ENCODE measurements around the gene SP7.

The SP7 gene

DNA sequence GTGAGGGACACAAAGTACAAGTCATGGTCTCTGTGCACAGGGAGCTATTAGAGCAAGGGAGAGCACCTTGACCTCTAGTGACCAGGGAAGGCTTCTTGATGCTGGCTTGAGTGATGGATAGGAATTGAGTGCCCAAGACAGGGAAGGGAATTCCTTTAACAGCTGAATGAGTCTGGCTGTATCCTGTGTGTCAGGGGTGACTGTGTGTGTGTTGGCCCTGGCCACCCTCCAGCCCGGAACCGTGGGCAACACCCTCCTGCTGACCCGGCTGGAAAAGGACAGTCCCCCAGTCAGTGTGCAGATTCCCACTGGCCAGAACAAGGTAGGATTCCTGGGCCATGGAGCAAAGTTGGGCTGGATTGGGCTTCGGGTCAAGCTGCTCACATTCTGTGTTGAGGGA lies 46.3 kb downstream of the SP7 start:
- no peak for DNase-seq (ENCODE audit: low read depth)
- H3K4me3 ChIP-seq (ENCODE audit: low read depth, low read length), result no peak overlapping the region

GRCh38 chr12:53288322-53288721 lies 47.8 kb downstream of the SP7 start:
- DNase-seq (ENCODE audit: low read depth), result no peak
- H3K4me3 ChIP-seq (ENCODE audit: low read depth, low read length), result no peak overlapping the region

GRCh38 chr12:53287741-53288216 lies 48.4 kb downstream of the SP7 start:
- H3K4me3 ChIP-seq (ENCODE audit: low read depth, low read length), result no peak overlapping the region
- DNase-seq (ENCODE audit: low read depth), result no peak

- no peak for DNase-seq (ENCODE audit: low read depth)
These were observed 49.7 kb downstream of the SP7 start for GRCh38 chr12:53286448-53286847.

GRCh38 chr12:53279888-53280498 lies 56.2 kb downstream of the SP7 start:
- no peak overlapping the region for H3K4me3 ChIP-seq (ENCODE audit: low read depth, low read length)
- no peak for DNase-seq (ENCODE audit: low read depth)

More at GRCh38 chr12:53286448-53286847, 49.7 kb downstream of the SP7 start:
- no peak overlapping the region for H3K4me3 ChIP-seq (ENCODE audit: low read depth, low read length)

GRCh38 chr12:53279283-53279869 lies 56.8 kb downstream of the SP7 start:
- DNase-seq (ENCODE audit: low read depth), result no peak
- H3K4me3 ChIP-seq (ENCODE audit: low read depth, low read length), result no peak overlapping the region

DNA sequence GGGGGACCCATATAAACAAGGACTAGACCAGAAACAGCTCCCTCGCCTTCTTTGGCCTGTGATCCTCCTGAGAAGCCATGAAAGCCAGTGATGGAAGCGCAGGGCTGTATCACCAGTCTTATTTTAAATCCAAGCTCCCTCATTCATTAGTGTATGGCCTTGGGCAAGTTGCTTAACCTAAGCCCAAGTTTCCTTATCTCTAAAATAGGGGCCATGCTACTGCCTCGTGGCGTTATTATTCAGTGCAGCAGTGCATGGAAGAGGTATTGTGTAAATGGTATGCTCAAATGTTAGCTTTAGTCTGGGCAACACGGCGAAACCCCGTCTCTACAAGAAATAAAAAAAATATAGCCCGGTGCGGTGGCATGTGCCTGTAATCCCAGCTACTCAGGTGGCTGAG lies 58.2 kb downstream of the SP7 start:
- no peak overlapping the region for H3K4me3 ChIP-seq (ENCODE audit: low read depth, low read length)
- no peak for DNase-seq (ENCODE audit: low read depth)

All from skeletal muscle cell (primary cell).